Hippocampal formation (tissue), 2 donors: ENCODE results near the gene RPS3.
"Not testable (repeated sequence)": the region's sequence is repeated elsewhere in the genome, so short reads cannot be mapped to it uniquely, and the experiment has no call there.

Experiments
- DNase-seq, 2 donors: peaks; one replicate each; lab custom pipeline; 2025; lab: John Stamatoyannopoulos, UW

Gene RPS3

DNA sequence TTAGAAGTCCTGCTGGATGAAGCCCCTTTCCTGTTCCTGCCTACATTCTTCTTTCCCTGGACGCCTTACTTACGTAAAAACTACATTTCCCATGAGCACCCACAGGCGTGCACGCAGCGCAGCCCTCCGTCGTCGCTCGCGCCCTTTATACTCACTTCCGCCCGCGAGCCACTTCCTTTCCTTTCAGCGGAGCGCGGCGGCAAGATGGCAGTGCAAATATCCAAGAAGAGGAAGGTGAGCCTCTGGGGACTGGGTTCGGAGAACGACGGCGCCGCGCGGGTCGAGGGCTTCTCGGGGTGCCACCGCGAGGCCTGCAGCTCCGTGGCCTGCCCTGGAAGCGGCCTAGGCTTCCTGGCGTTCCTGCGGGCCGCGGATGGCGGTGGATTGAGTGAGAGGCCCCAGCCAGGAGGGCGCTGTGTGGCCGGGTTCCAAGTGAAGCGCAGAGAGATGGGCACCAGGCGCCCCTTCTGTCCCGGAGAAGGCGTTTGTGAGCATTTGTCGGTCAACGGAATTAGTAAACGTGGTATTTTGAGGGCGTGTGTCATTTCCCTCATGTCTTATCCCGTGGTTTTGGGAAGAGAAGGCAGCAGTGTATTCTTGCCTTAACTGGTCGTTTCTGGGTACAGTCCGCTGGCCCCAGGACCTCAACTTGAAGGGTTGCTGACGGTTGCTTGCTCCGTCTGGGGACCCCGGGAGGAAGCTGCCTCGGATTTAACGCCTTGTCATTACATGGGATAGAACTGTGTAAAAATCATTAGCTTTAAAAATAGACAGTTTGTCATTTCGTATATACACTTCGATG is at the start of gene RPS3:
Gene RPS3 (plus strand): TSS at position 175 of the 802 bp plus-strand sequence. CDS start 30 bp downstream, at position 205.
- peak; percentile 85 to 89 for DNase-seq

DNA sequence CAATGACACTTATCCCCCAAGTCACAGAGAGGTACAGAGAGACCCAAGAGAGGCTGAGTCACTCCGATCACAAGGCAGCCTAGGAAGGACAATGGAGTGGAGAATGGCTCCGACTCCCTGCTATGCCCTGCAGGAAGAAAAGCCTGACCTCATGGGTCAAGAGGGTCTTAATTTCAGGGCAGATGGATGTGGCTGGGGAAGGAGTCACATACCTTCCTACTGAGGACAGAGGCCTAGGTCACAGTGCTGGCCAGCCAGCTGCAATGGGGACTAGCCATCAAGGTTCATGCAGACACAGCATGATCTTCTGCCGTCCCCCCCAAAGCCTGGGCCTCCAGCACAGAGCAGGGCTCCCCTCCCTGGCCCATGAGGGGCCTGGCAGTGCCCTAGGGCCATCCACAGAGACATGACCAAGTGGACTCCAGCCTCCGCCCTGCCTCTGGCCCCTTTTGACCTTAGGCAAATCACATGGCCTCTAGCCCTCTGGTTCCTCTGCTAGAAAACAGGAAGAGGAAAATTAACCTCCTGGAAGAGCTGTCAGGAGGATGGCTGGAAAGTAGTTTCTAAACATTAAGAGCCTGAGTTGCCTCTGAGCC is 49.7 kb upstream of the RPS3 start:
- DNase-seq = peak in 1 of 2 donors; percentile 26

DNA sequence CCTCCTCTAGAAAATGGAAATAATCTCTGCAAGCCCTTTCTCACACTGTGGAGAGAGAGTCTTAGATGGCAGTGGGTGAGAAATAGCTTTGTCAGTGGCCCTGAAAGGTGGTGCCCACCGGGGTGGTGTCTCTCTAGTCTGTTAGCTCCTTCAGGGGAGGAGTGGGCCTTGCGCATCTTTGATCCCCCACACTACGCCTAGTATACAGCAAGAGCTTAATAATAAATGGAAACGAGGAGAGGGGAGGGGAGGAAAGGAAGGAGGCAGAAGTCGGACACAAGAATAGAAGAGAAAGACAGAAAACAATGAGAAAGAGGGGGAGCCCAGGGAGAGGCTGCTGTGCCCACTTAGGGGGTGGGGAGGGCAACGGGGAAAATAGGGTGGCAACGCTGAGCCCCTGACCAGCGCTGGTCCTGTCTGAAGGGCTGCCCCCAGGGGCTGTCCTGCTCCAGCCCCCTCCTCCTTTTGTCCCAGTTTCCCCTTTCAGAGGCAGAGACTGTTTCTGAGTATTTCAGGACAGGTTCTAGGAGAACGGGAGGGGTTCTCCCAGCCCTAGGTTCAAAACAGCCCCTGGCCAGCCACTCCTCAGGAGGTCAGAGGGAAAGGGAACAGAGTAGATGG is 49.1 kb upstream of the RPS3 start:
- DNase-seq = no peak

DNA sequence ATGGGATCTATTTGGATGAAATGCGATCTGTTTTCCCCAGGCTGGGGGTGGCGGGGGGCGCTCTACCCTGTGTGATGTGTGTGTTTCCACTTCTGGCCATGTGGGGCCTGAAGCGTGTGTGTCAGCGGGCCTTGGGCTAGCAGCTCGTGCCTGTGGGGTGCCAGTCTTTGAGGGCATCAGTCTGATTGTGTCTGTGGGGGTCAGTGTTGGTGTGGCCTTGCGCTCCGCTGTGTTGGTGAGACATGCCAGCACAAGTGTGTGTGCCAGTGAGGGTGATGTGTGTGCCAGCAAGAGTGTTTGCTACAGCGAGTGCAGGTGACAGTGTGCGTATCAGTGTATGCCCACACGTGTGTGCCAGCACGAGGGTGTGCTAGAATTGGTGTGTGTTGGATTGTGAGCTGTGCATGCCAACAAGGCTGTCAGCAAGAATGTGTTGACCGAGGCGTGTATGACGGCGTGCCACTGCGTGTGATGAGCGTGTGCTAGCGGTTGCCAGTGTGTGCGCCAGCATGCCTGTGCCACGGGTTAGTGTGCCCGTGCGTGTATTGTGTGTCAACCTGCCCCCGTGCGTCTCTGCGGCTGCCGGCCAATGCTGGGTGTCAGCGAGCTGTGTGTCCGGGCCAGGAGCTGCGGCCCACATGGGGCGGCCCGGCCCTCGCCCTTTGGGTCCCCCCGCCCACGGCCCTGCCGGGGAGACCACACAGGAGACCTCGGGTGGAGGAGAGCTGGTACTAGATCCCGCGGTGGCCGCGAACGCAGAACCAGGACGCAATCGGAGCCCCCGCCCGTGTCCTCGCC is 48.4 kb upstream of the RPS3 start:
- peak in 1 of 2 donors; percentile 39 for DNase-seq

DNA sequence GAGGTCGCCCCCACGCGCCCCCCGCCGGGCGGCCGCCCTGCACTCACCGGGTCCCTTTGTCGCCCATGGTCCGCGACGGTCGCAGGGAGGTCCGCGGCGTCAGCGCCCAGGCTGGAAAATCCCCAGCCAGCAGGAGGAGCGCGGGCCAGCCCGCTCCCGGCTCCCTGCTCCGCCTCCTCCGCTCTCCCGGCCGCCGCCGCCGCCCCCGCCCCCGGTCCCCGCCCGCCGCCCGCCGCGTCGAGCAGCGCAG is 47.9 kb upstream of the RPS3 start, which contains the start of gene ARRB1:
Gene ARRB1 (minus strand): TSS at position 121 of the 250 bp plus-strand sequence. CDS start 54 bp downstream, at position 67.
- DNase-seq = no peak

DNA sequence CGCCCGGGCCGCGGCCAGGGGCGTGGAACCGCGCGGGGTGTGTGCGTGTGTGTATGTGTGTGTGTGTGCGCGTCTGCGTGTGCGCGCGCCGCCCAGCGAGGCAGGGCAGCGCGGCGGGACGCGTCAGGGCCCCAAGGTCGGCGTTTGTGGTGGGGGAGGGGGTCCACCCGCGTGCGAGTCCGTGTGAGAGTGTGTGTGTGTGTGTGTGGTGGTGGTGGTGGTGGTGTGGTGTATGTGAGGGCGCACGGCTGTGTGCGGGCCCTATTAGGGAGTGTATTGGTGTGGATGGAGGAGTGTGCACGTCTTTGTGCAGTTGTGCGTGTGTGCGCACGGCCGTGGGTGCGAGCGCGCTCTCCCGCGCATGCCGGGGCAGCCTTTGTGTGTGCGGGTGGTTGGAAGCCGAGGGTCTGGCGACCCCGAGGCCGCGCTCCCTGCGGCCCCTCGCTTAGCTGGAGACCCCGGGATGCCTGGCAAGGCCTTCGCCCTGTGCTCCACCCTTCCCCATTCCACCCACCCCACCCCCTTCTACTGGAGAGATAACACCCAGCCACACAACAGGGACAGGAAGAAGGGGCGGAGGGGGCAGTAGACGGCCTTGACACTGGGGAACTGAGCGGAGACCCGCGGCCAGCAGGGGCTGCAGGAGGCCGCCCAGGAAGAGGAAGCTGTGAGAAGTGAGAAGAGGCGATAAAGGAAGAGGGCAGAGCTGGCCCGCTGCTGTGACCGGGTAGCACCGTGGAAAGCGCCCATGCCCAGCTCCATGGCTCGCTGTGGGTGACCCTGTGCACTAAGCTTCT is 47.3 kb upstream of the RPS3 start:
- peak in 1 of 2 donors; percentile 55 for DNase-seq

DNA sequence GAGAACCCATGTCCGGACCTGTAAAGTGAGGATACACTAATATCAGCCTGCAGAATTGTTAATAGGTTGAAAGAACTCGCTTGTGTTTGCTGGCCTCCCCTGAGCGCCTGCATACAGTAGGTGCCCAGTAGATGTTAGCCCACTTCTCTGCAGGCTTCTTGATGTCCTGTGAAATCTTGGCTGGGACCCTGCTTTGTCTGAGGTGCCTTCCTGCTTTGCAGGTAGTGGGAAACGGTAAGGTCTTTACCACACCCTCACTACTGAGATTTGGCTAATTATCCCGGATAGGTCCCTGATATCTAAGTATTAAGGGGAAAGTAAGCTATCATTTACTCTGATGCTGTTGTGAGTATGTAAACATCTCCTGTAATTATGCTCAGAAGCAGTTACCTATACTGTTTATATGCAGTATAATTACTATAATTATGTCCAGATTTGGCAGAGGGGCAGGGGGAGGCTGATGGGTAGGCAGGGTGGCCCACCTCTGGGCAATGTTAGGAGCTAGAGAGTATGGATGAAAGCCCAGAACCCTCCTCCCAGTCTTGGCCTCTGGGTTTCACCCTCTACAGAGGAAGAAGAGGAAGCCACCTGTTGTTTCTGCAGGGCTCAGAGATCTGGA is 46.6 kb upstream of the RPS3 start:
- no peak for DNase-seq

DNA sequence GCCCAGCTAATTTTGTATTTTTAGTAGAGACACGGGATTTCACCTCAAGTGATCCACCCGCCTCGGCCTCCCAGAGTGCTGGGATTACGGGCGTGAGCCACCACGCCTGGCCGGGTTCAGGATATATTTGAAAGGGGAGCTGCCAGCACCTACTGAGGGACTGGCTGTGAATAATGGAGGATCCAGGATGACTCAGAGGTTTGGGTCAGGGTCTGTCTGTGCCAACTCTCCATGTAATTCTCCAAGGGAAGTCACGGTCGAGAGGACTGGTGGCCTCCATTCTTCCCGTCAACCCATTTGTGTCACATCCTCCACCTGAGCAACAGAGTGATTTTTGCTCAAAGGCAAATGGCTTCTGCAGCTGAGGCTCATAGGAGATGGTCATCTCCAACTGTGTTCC is 44.3 kb upstream of the RPS3 start:
- no peak for DNase-seq

DNA sequence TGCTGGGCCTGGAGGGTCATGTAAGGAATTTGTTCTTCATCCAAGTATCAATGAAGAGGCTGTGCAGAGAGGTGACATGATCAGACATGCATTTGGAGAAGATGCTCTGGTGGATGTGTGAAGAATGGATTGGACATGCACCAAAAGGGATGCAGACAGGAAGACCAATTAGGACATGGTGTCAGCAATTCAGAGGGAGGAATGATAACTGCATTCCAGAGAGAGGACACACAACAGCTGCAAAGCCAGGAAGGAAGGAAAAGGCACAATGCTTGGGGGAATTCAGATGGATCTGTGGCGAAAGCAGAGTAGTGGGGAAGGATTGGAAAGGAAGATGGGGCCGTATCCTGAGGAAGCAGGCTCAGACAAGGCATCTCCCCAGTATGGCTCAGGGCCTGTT is 42.7 kb upstream of the RPS3 start:
- no peak for DNase-seq

DNA sequence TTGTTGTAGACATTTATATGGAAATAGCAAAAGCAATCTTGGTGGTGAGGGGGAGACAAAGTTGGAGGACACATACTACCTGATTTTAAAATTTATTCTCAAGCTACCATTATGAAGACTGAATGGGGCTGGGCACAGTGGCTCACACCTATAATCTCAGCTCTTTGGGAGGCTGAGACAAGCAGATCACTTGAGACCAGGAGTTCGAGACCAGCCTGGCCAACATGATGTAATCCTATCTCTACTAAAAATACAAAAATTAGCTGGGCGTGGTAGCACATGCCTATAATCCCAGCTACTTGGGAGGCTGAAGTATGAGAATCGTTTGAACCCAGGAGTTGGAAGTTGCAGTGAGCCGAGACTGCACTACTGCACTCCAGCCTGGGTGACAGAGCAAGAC is 37.0 kb upstream of the RPS3 start:
- not testable (repeated sequence) for DNase-seq

DNA sequence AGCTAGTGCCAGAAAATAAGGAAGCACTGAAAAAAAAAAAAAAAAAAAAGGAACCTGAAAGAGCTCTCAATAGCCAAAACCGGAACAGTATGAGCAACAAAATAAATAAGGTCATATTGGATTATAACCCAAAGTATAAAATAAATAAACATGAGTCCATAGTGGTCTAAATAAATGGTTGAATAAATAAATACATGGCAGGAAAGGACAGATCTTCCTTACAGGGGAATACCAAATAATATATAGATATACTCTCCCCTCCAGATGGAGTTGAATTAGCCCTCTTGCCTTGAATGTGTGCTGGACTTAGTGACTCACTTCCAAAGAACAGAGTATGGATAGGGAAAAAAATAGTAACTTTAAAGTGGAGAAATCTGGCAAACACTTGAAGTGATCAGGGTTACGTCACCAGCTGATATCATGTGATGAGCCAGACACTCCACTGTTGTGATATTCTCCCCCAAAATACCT is 33.6 kb upstream of the RPS3 start:
- no peak for DNase-seq

DNA sequence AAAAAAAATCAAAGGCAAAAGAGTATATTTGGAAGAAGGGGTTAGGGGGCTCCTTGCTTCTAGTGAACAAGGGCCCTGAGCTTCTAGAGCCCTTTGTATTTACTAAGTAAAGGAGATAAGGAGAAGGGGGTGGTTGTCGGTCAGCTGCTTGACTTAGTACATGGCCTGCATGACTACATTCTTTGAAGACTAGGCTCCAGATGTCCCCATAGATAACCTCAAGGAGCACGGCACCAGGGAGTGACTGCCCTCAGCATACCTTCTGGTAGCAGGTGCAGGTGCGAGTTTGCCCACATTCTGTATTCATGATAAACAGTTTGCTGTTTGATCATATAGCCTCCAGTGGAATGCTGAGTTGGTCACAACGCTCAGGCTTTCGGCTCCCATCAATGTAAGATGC is 32.5 kb upstream of the RPS3 start:
- not testable (repeated sequence) for DNase-seq

DNA sequence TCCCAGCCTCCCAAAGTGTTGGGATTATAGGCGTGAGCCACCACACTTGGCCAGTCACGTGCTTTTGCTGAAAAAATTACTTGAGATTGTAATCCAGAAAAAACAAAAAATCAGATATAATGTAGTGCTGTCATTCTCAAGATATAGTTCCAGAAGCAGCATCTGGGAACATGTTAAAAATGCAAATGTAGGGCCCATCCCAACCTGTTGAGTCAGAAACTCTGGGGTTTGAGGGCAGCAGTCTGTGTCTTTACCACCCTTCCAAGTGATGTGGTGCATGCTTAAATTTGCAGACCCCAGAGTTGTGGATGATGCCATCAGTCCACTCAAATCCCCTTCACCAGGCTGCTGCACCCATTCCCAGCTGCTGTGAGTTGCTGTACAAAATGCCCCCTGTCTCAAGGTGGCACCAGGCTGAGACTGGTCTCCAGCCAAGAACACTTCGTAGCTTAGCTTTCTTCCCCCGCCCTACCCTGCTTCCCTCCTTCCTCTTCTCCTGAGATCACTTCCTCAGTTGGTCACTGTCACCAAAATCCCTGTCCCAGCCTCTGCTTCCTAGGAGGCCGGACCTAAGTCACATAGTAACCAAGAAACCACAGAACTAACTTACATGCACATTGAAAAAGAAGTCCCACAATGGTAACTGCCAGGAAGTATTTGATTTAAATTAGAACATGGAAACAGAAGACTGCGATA is 29.6 kb upstream of the RPS3 start:
- peak in 1 of 2 donors; percentile 17 for DNase-seq

DNA sequence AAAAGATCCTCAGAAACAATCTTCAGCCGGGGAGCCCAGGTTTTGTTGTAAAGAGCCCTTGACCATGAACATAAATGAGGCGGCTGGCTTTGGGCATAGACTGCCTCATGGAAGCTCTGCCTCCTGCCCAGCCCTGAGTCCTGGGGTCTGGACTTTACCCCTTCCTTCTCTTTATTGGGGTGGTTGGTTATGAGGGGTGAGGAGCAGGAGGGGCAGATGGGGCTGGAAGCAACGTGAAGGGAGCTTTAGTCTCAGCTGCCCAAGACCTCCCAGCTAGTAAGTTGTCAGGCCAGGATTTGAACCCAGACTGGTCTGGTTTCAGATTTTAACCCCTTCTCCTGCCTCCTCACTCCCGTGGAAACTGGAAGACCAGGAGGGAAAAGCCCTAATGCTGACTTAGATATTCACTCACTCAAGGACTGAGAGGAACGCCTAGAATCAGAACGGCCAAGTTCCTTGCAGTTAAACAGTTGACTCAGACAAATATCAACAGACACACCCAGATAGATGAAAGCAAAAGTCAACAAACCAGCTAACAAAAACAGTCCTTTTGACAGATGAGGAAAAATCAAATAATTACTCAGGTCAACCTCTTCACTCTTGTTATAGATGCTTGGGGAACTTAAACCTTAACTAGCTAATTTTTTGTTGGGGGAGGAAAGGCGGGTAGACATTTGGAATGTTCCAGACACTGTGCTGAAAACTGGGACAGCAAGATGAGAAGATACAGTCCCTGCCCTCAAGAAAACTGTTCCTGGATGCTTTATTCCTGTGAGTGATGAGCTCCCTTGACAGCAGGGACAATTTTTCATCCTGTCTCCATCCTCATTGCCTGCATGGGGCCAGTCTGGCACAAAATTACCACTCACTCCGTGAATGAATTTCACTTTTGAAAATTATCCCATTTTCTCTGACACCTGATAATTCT is 27.1 kb upstream of the RPS3 start:
- no peak for DNase-seq

DNA sequence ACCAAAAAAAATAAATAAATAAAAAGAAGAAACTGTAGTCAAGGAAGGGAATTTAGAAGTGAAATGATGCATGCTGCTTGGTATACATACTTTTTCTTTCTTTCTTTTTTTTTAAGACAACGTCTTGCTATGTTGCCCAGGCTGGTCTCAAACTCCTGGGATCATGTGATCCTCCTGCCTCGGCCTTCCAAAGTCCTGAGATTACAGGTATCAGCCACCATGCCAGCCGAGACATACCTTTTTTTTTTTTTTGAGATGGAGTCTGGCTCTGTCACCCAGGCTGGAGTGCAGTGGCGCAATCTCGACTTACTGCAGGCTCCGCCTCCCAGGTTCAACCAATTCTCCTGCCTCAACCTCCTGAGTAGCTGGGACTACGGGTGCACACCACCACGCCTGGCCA is 26.1 kb upstream of the RPS3 start:
- no peak for DNase-seq

DNA sequence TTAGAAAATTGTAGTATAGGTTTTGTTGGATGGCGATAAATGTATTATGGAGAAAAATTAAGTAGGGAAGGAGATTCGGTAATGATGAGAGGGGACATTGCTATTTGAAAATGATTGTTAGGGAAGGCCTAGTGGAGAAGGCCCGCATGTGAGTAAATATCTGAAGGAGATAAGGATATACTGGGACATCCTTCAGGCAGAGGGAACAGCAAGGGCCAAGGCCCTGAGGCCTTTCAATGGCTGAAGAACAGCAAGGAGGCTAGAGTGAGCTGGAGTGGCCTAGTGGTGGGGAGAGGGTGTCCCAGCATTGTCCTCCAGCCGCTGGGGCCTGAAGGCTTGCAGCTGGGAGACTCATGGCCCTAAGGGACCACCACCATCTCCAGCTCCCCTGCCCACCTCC is 24.7 kb upstream of the RPS3 start:
- DNase-seq = no peak

DNA sequence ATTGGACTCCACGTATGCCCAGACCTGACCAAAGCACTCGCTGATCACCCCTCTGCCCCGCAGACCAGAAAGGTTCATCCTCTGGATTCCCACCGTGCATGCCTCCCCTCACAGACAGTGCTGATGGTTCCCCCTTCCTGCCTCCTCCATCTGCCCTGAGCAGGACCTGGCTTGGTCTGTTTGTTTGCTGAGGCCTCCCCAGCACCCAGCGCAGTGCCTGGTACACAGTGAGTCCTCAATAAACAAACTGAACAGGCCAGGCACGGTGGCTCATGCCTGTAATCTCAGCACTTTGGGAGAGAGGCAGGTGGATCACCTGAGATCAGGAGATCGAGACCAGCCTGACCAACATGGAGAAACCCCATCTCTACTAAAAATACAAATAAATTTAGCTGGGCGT is 23.7 kb upstream of the RPS3 start:
- DNase-seq = no peak

DNA sequence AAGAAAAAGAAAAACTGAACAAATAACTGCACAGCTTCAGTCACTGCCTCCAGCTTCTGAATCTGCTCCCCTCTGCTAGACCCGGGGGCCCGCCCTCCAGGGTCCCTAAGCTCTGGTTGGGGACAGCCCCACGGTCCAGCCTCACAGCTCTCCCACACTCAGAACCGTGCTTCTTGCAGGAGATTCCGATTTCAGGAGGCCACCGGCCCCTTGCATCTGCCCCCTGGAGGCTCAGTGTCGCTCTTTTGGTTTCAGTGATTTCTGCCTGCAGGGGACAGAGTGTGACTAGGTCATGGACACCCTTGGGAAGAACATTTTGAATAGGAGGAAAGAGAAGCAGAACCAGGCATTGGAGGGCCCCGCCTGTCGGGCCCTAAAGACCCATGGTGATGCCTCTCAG is 23.1 kb upstream of the RPS3 start:
- DNase-seq = no peak

DNA sequence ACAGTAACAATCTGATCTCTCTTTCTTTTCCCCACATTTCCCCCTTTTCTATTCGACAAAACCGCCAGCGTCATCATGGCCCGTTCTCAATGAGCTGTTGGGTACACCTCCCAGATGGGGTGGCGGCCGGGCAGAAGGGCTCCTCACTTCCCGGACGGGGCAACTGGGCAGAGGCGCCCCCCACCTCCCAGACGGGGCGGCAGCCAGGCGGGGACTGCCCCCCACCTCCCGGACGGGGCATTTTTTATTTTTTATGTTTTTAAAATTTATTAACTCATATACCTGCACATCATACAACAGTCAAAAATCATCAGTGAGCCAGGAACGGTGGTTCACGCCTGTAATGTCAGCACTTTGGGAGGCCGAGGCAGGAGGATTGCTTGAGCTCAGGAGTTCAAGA is 20.5 kb upstream of the RPS3 start:
- DNase-seq = not testable (repeated sequence)
